Fibroblast of the conjunctiva (primary cell): ENCODE data around the gene TANC2.

Experiments
- DNase-seq: peaks from one replicate; pipeline ENCODE4 v3.0.0-alpha.2; 2010; ENCODE audit warnings: low read depth

The TANC2 gene

GRCh38 chr17:62965686-62966425 is at the start of gene TANC2:
TSS of gene TANC2 (plus strand) at chr17:62966235. CDS start at chr17:63009560, 43,325 bp downstream.
- DNase-seq: peak; percentile 63

DNA sequence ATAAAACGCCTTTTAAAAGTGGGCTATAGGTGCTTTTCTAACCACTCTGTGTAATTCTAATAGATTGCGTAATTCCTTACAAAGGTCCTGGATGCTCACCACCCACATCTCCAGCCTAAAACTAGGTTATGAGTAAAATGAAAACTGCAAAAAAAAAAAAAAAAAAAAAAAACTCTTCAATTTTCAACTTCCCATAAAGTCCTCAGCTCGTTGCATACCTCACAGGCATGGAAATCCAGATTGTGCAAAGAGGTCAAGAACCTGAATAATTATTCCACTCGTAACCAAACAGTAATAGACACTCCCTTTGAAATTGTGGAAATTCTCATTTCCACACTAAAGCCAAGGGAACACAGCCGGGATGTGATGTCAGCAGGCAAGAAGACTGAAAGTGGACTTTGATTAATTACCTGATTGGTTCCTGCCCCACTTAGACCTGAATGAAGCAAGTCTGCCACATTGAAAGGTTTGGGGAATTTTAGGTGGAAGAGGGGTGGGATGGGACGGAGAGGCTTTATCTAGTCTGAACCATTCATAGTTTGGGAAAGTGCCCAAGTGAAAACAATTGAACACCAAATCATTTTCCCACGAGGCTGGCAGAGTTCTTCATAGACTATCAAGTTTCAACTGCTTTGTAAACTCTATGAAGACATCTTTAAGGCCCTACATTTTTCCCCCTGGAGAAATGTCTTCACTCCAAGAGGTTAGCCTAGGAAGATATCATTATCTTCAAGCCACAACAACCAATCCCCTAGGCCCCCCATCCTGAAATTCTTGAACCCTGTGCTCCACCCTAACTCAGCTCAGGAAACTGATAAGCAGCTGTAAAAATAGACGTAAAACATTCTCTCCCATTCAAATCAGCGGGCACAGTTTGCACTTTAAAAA is 49.1 kb upstream of the TANC2 start:
- DNase-seq: no peak

- DNase-seq: no peak
Measured at GRCh38 chr17:62919388-62919787, 46.6 kb upstream of the TANC2 start.

DNA sequence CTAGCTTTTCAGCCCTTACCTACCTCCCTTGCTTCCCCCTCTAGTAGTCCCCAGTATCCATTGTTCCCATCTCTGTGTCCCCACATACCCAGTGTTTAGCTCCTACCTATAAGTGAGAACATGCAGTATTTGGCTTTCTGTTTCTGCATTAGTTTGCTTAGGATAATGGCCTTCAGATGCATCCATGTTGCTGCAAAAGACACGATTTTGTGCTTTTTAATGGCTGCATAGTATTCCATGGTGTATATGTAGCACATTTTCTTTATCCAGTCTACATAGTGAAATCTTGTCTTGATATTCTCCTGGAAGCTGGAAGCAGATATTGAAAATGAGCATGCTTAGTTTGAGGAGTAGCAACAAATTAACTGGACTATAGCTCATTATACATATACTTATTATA is 45.7 kb upstream of the TANC2 start:
- no peak for DNase-seq

DNA sequence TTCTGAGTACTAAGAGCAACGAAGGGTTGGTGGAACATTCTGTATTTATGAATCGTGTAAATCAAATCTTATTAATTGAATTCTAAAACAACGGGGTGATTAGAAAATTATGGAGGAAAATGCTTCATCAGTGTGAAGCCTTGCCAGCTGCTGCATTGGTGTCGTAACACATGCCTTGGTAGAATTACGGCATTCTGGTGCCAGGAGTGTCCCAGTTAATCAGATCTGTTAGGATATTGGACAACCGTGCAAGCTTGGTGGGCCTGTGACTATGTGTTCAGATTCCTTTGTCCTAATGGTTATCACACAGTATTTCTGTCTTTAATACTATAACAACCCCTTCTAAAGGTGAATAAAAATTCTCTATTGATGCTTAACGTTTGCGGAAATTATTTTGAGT is 44.2 kb upstream of the TANC2 start:
- no peak for DNase-seq

- DNase-seq: no peak
Measured at GRCh38 chr17:62923258-62924150, 42.5 kb upstream of the TANC2 start.

DNA sequence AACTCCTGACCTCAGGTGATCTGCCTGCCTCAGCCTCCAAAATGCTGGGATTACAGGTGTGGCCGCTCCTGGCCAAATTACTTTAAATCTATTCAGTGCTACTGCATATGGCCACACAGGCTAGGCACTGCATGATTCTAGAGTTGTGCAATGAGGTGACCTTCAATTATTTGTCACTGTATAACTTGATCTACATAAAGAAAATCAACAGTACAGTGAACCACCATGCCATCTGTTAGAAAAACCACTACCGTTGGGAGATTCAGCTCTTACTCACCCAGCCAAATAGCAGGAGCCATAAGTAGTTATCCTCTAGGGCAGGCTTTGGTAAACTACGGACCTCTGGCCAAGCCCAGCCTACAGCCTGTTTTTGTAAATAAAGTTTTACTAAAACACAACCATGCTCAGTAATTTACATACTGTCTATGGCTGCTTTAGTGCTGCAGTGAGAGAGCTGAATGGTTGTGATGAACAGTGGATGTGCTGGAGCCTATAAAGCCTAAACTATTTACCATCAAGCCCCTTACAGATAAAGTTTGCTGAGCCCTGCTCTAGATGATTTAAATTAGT is 40.7 kb upstream of the TANC2 start:
- DNase-seq: no peak

- DNase-seq: no peak
Measured at GRCh38 chr17:62927083-62927482, 39.0 kb upstream of the TANC2 start.

- no peak for DNase-seq
Measured at GRCh38 chr17:62929320-62929719, 36.7 kb upstream of the TANC2 start.

DNA sequence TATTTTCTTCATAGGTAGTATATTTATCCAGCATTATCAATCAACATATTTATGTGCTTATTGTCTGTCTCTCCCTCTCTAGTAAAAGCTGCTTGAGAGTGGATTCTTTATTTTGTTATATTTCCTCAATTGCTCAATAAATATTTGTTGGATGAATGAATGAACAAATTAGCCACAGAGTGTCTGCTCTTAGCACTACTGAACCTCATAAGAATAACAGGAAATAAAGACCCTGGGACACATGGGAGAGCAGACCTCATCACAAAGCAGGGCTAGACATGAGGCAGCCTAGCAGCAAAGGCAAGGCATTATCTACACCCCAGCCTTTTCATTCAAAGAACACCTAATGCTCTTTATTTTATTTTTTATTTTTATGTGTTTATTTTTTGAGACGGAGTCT is 34.9 kb upstream of the TANC2 start:
- no peak for DNase-seq

GRCh38 chr17:62933501-62934385 is 32.3 kb upstream of the TANC2 start:
- DNase-seq: peak; percentile 21

DNA sequence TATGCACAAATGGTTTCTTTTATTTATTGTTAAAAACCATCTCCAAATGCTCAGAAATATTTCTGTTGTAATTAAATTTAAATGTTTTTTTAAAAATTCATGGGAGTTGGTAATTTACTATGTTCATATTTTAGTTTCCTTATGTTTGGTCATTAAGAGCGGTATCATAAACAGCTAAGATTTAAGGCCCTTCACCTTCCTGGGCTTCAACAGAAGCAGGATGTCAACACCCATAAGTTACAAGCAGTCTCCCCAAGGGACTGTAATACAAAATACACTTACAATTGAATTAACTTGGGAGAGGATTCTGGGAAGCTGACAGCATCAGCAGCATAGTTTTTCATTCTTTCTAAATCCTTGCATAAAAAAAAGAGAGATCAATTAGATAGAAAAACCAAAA is 30.9 kb upstream of the TANC2 start:
- no peak for DNase-seq

- DNase-seq: no peak
Measured at GRCh38 chr17:62935523-62935922, 30.5 kb upstream of the TANC2 start.

- no peak for DNase-seq
Measured at GRCh38 chr17:62937606-62938005, 28.4 kb upstream of the TANC2 start.

GRCh38 chr17:62941358-62941991 is 24.6 kb upstream of the TANC2 start:
- DNase-seq: no peak

GRCh38 chr17:62948370-62948769 is 17.7 kb upstream of the TANC2 start:
- no peak for DNase-seq

GRCh38 chr17:62949036-62949435 is 17.0 kb upstream of the TANC2 start:
- DNase-seq: no peak

DNA sequence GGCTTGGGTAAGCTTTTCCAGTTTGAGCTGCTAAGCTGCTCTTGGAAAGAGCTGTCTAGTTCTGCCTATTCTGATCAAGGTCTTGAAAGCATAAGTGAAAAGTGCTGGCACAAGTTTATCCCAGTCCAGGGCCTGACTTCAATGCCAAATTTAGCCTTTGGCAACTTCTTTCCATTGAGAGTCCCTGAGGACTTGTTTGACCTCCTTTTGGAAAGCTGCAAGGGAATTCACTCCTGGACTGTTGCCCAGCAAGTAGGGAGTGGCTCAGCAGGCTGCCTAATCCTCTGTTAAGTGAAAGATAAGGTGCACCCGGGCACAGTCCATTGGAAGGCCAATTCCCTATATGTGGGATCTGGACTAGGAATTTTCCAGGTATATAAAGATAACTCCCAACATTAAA is 16.0 kb upstream of the TANC2 start:
- DNase-seq: peak; percentile 90

DNA sequence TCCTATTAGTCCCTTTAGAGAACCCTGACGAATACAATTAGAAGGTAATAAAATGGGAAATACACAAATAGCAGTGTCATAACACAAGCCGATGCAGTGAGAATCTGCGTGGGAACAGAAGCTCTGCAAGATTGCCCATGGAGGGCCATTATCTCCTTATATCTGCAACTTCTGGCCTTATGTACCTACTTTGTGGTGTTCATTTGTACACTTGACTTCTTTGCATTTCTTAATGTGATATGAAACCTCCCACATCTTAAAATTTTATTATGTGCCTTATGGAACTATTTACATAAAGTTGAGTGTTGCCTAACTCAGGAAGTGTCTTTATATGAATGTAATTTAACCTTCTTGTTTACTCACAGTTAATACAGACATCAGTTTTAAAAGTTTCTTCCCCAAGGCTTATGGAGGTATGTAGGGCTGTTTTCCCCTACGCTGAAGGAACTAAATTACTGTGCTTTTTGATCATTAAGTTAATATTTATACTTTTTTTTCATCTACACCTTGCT is 10.1 kb upstream of the TANC2 start:
- DNase-seq: no peak

- DNase-seq: no peak
Measured at GRCh38 chr17:62963296-62963695, 2.7 kb upstream of the TANC2 start.
